PC-9 (cell line): ENCODE results near the gene MAPK1. TPM values are rescaled to one million over a fixed set of nuclear protein-coding genes. Genes with fewer than 3 reads are reported as not detected.

Experiments used
- BruUV-seq: library from RNA; stranded (reverse); fragments of 400-500 nt; replicated peaks from 2 replicates; lab custom pipeline; 2021; lab: Mats Ljungman, UMichigan
- CTCF ChIA-PET: fragments of 300-600 bp; sonication (Branson Sonifier 250); formaldehyde crosslinking; loops from one replicate; lab custom pipeline; 2022; ENCODE audit warnings: antibody characterized with exemption; lab: Charles Lee
- POLR2A ChIA-PET: fragments of 300-600 bp; sonication (Branson Sonifier 250); formaldehyde crosslinking; loops from one replicate; lab custom pipeline; 2022; ENCODE audit warnings: antibody characterized with exemption; ENCODE audit not compliant: unreplicated experiment; lab: Charles Lee
- DNase-seq, 2 experiments: peaks; one replicate each; pipeline versions ENCODE4 v3.0.0 to v3.0.0-alpha.2; 2015 to 2022; ENCODE audit warnings: mixed read lengths in 1 of 2
- H2AFZ ChIP-seq: fragments of 200-600 bp; sonication (generic); 2 replicates; pipeline ENCODE4 v1.8.1; 2017; ENCODE audit warnings: antibody characterized with exemption
- H3F3A ChIP-seq: fragments of 200-600 bp; sonication (generic); 2 replicates; pipeline ENCODE4 v1.8.1; 2017; ENCODE audit warnings: antibody characterized with exemption, mild to moderate bottlenecking, low read depth; ENCODE audit not compliant: insufficient read depth
- H3K27ac ChIP-seq: fragments of 200-600 bp; sonication (generic); 2 replicates; pipeline ENCODE4 v1.6.1; 2016; ENCODE audit warnings: mixed run types
- H3K27me3 ChIP-seq: fragments of 200-600 bp; sonication (generic); 2 replicates; pipeline ENCODE4 v1.6.1; 2016; ENCODE audit warnings: low read depth, mixed run types; ENCODE audit not compliant: insufficient read depth
- H3K36me3 ChIP-seq: fragments of 200-600 bp; sonication (generic); 2 replicates; pipeline ENCODE4 v1.6.1; 2016; ENCODE audit warnings: low read depth, mixed run types
- H3K4me1 ChIP-seq: fragments of 200-600 bp; sonication (generic); replicated peaks from 2 replicates; pipeline ENCODE4 v1.6.1; 2016; ENCODE audit warnings: mixed run types; ENCODE audit not compliant: insufficient read depth
- H3K4me2 ChIP-seq: fragments of 200-600 bp; sonication (generic); 2 replicates; pipeline ENCODE4 v1.6.1; 2017; ENCODE audit warnings: mixed run types
- H3K4me3 ChIP-seq: fragments of 200-600 bp; sonication (generic); 2 replicates; pipeline ENCODE4 v1.6.1; 2016; ENCODE audit warnings: mixed run types
- H3K79me2 ChIP-seq: fragments of 200-600 bp; sonication (generic); 2 replicates; pipeline ENCODE4 v1.6.1; 2017; ENCODE audit warnings: low read depth, mixed run types
- H3K9me2 ChIP-seq: fragments of 200-600 bp; sonication (generic); 2 replicates; pipeline ENCODE4 v1.8.1; 2017; ENCODE audit warnings: mild to moderate bottlenecking; ENCODE audit not compliant: insufficient read depth
- H3K9me3 ChIP-seq: fragments of 200-600 bp; sonication (generic); 2 replicates; pipeline ENCODE4 v1.8.1; 2016; ENCODE audit warnings: low read depth; ENCODE audit not compliant: insufficient read depth
- H4K20me1 ChIP-seq: fragments of 200-600 bp; sonication (generic); 2 replicates; pipeline ENCODE4 v1.8.1; 2017; ENCODE audit not compliant: insufficient read depth
- CTCF ChIP-seq: fragments of 200-600 bp; sonication (generic); conservative IDR thresholded peaks from 2 replicates; pipeline ENCODE4 v1.6.1; 2017; ENCODE audit warnings: mixed run types, antibody characterized with exemption, mild to moderate bottlenecking, moderate library complexity
- EZH2 ChIP-seq: fragments of 200-600 bp; sonication (generic); IDR thresholded peaks from 2 replicates; pipeline ENCODE4 v1.8.0; 2017; ENCODE audit warnings: antibody characterized with exemption, low read depth
- intact Hi-C: fragments of 100-400 bp; cut with micrococcal nuclease; formaldehyde crosslinking; loops from one replicate; pipeline ENCODE4 v1.10.0; 2022; ENCODE audit not compliant: unreplicated experiment
- total RNA-seq: library from RNA; stranded (reverse); gene quantifications from 2 replicates; pipeline ENCODE4 v1.2.3, GENCODE V29; 2021

MAPK1 gene
- total RNA-seq, 1 experiment from 2014 or later: 82.8 TPM

GRCh38 chr22:21778705-21779363, 88.6 kb downstream of the MAPK1 start:
- H3K9me3 ChIP-seq: no peaks in the 10 kb centered on the region
- no peak overlapping the region for H3K27ac ChIP-seq
- intact Hi-C loops: no loop called here
- no peak for TF ChIP-seq CTCF
- no peak for TF ChIP-seq EZH2
- H3K9me2 ChIP-seq: no peaks in the 10 kb centered on the region
- H3K27me3 ChIP-seq: no peaks in the 10 kb centered on the region
- no peaks in the 10 kb centered on the region for H3F3A ChIP-seq
- ChIA-PET POLR2A (no interaction called here), CTCF (interaction anchor here (0.6 kb wide), 1 partner anchor 52 kb away, joined by 5 read pairs; no protein-coding TSS in a partner anchor)
- no TSS peak for BruUV-seq
- no peak overlapping the region for H2AFZ ChIP-seq
- H3K4me3 ChIP-seq: no peak overlapping the region
- no peak overlapping the region for H3K4me2 ChIP-seq
- no peaks in the 10 kb centered on the region for H4K20me1 ChIP-seq
- no peak for DNase-seq
- H3K79me2 ChIP-seq: no peaks in the 10 kb centered on the region
- no peaks in the 10 kb centered on the region for H3K36me3 ChIP-seq
- H3K4me1 ChIP-seq: no peaks in the 10 kb centered on the region

GRCh38 chr22:21771631-21771976, 95.8 kb downstream of the MAPK1 start:
- no peaks in the 10 kb centered on the region for H3K36me3 ChIP-seq
- no peaks in the 10 kb centered on the region for H3K27me3 ChIP-seq
- no peaks in the 10 kb centered on the region for H4K20me1 ChIP-seq
- no peaks in the 10 kb centered on the region for H3K4me1 ChIP-seq
- ChIA-PET CTCF (no interaction called here), POLR2A (no interaction called here)
- TF ChIP-seq EZH2 (no peak), CTCF (no peak)
- H3K9me3 ChIP-seq: no peaks in the 10 kb centered on the region
- intact Hi-C loops: no loop called here
- no peak overlapping the region for H3K27ac ChIP-seq
- no peak overlapping the region for H3K4me3 ChIP-seq
- no peaks in the 10 kb centered on the region for H3F3A ChIP-seq
- H3K9me2 ChIP-seq: no peaks in the 10 kb centered on the region
- no TSS peak for BruUV-seq
- H3K79me2 ChIP-seq: no peaks in the 10 kb centered on the region
- H2AFZ ChIP-seq: no peak overlapping the region
- no peak overlapping the region for H3K4me2 ChIP-seq
- DNase-seq: no peak

- Histone ChIP-seq H4K20me1 (no peaks in the 10 kb centered on the region), H3K27ac (no peak overlapping the region), H3K9me3 (no peaks in the 10 kb centered on the region), H3K27me3 (no peaks in the 10 kb centered on the region), H3K9me2 (no peaks in the 10 kb centered on the region), H3F3A (no peaks in the 10 kb centered on the region), H3K4me2 (no peak overlapping the region), H2AFZ (no peak overlapping the region), H3K4me3 (no peak overlapping the region), H3K4me1 (no peaks in the 10 kb centered on the region), H3K79me2 (no peaks in the 10 kb centered on the region), H3K36me3 (no peaks in the 10 kb centered on the region)
- DNase-seq: no peak
- BruUV-seq: no TSS peak
- TF ChIP-seq CTCF (no peak), EZH2 (no peak)
- intact Hi-C loops: no loop called here
- ChIA-PET POLR2A (interaction anchor here (0.7 kb wide), 1 partner anchor 144 kb away, joined by 8 read pairs; no protein-coding TSS in a partner anchor), CTCF (interaction anchor here (0.7 kb wide), 1 partner anchor 131 kb away, joined by 3 read pairs; no protein-coding TSS in a partner anchor)
Measured at GRCh38 chr22:21768435-21768834, 99.0 kb downstream of the MAPK1 start.
